ENCODE measurements around the gene SLC29A3.
"Not testable (repeated sequence)": the region's sequence is repeated elsewhere in the genome, so short reads cannot be mapped to it uniquely, and the experiment has no call there.

The SLC29A3 gene

DNA sequence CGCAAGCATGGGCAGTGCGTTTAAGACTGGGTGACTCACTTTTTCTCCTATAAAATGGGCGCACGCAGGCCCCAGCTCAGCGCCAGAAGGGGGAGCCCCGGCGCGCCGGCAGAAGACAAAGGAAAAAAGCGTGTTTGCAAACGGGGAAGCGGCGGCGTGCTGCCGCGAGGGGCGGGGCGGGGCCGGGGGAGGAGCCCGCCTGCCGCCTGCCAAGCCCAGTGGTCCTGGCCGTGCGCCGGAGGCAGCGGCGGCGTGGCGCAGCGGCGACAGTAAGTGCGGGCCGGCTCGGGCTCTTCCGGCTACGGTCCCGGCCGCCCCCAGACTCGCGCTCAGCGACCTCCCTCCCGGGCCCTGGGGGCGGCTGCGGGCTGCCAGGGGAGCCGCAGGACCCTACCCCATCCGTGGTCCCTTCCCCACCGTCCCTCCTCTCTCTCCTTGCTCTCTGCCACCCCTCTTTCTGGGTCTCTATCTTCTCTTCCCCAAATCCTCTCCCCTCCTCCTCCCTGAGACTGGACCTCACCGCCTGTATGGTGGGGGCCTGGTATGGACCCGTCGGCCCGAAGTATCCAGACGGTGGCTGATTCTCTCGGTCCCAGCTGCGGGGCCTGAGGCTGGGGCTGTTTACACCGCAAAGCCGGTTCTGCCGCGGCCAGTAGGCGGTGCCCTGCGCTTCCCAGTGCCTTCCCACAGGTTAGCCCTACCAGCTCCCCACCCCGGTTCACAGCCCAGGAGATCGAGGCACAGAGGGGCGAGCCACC is at the start of gene SLC29A3:
Gene SLC29A3, plus strand, starts transcription at position 218 of the 758 bp plus-strand sequence. Its CDS starts 51 bp downstream, at position 269.
- DNase-seq = peak in 56 of 58 donors; percentile 12 to 82 (median 66)

DNA sequence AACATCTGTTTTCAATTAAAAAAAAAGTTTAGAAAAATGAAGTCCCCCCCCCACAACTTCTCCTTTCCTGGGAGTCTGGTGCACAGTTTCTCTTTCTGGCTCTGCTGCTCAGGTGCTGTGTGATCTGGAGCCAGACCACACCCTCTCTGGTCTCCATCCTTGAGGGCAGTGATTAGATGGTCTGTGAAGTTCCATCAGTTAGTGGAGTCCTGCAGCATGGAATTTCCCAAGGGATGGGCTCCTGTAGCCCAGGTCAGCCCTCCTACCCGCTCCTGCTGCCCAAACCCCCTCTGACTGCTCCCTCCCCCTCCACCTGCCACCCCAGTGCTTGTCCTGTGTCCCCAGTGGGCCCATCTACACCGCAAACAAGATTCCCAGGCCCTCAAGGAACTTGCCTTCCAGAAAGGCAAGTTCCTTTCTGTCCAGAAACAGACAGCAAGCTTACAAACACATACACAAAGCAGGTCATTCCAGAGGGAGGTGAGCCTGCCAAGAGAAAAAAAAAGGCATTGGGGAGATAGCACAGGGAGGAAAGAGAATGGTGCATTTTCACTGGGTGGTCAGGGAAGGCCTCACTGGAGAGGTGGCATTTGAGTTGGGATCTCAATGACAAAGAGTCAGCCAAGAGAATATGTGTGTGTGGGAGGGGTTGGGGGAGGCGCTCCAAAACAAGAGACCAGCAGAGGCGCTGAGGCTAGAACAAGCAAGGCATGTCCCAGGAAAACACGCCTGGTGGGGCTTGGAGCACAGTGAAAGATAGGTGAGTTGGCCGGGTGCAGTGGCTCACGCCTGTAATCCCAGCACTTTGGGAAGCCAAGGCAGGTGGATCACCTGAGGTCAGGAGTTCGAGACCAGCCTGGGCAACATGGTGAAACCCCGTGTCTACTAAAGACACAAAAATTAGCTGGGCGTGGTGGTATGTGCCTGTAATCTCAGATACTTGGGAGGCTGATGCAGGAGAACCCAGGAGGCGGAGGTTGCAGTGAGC is 49.5 kb upstream of the SLC29A3 start:
- peak in 1 of 58 donors; percentile 24 for DNase-seq

DNA sequence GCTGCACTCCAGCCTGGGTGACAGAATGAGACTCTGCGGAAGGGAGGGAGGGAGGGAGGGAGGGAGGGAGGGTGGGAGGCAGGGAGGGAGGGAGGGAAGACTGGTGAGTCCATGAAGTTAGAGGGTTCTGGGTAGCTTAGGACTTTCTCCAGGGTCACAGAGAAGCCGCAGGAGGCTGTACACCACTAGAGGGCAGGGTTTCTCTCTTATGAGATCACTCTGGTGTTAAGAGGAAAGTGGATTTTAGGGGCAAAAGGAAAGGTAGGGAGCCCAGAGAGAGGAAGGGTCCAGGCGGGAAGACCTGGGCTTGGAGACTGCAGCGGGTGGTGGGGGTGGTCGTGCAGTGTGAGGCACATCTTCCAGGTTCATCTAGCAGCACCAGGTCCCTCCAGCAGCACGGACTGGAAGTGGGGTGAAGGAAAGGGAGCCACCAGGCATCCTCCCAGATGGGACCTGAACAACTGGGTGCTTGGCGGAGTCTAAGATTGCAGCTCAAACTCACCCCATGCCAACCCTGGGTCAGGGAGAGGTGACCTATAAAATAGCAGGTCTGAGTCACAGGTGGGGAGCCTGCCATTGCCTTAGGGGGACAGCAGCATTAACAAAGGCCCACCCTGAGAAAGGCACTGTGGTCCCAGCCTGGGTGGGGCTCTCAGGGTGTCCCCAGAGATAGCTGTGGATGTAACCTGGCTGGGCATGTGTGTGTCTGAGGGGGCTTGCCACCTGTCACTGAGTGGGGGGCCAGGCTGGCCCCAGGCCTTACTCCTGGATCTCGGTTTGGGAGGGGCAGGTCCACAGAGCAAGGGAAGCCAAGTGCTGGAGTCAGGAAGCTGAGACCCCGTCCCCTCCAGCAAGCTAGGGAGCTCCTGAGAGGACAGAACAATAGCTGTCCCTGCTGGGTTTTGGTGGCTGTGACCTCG is 48.5 kb upstream of the SLC29A3 start:
- peak in 33 of 58 donors; percentile 15 to 66 (median 35) for DNase-seq

DNA sequence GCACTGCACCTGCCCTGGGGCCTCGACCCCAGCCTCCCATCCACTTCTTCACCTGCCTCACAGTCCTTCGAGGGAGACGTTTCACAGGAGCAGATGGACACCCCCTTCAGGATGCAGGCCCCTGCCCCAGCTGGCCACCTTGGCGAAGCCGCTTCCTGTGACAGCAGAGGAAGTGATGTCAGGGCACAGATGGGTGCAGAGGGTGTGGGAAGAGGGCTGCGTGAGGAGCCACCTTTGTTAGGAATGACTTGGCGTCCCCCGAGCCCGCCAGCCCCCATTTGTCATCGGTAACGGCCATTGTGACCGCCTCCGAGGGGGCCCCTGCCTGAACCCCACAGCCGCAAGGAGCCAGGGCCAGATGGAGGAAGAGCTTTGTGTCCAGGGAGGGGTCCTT is 47.4 kb upstream of the SLC29A3 start:
- DNase-seq = no peak

DNA sequence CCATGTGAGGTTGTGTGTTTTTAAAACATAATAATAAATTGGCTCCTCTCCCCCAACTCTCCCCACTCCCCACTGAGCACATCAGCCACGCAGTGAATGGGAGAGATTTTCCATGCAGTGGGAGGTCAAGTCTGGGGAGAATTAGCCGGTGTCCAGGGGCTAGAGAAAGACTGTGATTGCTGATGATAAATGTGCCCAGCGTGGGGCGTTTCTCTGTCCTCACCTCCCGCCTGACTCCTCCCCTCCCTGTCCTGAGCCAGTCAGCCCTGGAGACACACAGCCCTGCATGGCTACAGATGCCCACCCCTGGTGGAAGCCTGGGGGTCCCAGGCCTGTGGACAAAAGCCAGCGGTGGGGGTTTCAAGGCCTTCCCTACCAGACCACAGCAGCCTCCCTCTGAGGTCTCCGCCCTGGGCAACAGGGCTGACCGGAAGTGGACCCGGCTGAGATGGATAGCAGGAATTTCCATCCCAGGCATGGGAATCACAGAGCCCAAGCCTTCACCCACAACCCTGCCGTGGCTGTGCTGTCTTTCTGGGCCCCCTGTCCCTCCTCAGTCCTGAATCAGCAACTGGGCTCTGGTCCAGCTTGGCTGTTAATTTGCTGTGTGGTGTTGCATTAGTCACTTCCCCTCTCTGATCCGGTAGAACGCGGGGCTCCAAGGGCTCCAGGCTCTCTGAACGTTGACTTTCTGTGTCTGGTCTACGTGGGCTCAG is 46.8 kb upstream of the SLC29A3 start:
- peak in 1 of 58 donors; percentile 23 for DNase-seq

DNA sequence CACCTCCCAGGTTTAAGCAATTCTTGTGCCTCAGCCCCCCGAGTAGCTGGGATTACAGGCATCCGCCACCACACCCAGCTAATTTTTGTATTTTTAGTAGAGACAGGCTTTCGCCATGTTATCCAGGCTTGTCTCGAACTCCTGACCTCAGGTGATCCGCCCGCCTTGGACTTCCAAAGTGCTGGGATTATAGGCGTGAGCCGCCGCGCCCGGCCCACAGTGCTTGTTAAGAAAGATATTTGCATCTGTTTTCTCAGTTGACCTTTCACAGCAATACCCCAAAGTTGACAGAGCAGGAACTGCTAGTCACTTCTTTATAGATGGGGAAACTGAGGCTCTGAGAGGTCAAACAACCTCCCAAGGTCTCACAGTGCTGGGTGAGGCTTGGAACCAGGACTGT is 46.1 kb upstream of the SLC29A3 start:
- not testable (repeated sequence) for DNase-seq

DNA sequence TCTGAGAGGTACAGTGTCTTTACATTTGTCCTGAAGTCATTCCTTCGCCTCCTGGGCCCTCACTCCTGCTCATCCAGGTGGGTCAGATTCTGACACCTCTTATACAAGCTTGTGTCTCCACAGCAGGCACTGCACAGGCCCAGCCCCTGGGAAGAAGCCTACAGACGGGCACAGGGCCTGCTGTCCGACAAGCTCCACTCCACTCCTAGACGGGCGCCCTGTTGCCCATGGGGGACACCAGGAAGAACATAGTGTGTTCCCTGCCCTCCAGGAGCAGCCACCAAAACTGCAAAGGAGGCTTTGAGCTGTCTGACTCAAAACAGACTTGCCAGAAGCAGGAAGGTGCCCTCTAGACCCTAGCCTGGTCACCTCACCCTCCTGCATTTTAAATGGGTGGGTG is 45.6 kb upstream of the SLC29A3 start:
- DNase-seq = no peak

DNA sequence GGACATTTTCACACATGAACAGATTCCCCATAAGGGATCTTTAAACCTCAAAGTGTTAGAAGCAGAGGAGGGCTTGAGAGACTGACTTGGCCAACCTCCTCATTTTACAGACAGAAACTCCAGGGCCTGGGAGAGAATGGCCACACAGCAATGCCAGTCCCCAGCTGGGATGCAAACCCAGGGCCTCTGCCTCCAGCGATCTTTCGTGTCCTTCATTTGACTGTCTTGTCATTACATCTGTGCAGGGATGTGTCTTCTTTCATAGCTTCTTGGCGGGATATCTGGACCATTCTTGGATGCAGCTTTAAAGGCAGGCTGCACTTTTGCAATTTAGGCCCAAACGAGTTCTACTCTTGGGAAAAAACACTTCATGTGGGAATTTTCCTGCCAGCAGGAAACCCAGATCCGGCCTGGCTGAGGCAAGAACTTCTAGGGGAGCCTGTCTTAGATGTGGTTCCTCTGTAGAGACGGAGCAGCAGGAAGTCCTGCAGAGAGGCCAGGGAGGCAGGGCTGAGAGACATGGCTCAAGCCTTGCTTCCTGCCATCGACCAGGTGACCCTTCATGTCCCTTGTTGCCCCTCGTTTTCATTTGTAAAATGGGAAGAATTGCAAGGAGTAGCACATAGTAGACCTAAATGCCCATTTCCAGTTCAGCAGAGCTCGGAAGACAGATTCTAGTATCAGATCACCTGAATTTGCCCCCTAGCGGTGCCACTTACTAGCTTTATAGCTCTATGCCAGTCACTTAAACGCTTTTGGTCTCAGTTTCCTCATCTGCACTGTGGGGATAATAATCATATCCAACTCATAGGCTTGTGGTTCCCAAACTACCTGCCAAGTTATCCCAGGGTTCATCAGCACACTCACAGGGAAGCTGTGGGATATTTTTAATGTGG is 43.9 kb upstream of the SLC29A3 start:
- no peak for DNase-seq

DNA sequence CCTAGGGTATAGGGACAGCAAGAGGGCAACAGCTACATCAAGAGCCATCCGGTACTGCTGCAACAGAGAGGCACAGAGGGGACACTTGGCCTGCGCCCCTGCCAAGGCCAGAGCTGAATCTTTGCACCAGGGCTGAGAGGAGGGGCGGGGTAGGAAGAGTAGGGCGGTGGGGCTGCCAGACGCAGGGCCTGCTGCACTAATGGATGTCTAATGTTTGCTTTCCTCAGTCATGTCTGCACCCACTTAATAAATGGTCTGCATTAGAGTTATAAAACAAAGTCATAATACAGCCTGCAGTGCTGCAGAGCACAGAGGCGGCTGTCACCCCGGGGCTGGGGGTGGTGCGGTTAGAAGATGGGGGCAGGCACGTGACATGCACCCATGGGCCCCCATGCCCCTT is 42.2 kb upstream of the SLC29A3 start:
- no peak for DNase-seq

DNA sequence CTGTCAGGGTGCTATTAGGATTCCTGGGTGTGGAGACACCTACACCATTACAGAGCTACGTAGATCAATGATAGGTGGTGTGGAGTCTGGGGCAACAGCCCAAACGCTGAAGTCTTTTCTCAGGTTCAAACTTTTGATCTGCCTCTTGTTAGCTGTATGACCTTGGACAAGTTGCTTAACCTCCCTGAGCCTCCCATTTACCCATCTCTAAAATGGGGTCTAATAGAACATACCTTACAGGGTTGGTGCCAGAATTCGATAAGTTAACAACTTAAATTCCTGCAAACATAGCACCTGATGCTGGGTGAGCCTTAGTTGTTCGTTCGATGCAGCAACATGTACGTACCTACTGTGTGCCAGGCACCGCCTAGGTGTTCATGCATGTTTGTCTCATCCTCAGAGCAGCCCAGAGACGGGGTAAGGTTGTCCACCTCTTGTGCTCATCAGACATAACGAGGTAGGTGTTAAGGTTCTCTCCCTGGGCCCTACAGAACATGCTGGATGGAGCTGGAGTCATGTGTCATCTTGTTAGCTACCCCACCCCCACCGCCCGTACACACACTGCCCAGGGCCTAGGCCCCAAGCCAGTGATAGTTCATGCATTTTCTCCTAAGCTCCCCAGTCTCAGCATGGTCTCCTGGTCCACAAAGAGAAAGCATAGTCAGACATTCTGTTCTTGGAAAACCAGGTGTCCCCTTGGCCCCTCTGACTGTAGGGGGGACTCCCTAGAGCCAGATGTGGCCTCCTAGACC is 41.0 kb upstream of the SLC29A3 start:
- peak in 8 of 58 donors; percentile 14 to 52 (median 40) for DNase-seq

DNA sequence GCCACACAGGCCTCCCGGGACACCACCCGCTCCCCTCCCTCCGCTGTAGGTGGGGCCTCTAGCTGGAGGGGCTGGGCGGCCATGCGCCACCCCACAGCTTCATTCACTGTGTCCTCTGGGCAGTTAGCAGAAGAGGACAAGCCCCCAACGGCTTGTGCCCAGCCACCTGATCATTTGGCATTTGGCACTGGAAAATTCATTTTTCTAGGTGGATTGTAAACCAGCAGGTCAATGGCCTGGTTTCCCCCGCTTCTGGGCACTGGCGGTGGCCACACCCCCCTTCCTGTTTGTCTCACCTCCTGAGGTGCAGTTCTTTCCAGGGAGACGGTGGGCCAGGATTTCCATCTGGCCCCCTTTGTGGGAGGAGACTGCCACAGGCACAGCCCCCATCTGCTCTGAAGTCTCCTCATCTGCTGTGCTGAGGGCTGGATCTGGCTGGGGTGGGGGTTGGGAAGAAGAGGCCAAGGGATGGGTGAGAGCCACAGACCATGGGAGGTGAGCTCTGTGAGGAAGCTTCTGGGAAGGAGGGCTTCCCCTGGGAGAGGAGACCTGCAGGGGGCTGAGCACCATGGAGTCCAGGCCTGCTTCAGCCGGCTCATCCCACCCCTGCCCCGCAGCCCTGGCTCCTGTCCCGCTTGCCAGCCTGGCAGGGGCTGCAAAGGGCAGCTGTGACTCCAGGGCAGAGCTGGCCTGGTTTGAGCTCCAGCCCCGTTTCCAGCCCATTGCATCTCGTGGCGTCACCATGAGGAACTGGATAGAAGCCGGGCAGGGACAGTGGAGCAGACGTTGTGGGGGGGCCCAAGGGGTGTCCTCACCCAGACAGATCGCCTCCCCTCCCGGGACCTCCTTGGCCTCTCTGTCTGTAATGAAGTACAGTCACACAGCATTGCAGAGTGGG is 40.1 kb upstream of the SLC29A3 start:
- DNase-seq = peak in 39 of 58 donors; percentile 14 to 79 (median 50)

DNA sequence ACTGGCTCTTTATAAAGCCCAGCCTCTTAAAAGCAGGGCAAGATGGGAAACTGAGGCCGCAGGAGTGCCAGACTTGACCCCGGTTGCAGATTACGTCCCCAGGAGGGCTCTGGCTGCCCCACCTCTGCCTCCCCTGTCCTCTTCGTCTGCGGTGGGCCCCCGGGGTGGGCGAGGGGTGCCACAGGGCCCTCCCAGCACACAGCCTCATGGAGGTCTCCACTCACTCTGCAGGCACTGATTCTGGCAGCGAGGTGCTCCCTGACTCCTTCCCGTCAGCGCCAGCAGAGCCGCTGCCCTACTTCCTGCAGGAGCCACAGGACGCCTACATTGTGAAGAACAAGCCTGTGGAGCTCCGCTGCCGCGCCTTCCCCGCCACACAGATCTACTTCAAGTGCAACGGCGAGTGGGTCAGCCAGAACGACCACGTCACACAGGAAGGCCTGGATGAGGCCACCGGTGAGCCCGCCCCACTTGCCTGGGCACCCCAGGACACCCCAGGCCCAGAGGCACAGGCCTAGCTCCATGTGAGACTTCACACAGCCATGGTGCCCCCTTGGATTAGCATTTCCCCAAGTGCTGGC is 39.4 kb upstream of the SLC29A3 start:
- peak in 1 of 58 donors; percentile 17 for DNase-seq

DNA sequence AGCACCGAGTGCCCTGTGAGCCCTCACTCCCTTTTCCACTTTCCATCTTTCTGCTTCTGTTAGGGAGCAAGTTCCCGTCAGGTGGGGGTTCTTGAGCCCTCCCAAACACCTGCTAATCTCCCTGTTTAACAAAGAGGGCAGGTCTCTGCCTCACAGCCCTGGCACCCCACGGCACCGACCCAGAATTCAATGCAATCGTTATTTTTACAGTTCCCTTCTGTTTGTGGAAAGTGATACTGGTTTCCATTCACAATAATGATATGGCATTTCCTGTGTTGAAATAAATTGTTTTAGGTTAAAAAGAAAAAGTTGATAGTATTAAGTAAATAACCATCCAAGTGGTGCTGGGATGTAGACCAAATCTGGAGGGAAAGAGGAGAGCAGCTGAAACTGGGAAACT is 38.8 kb upstream of the SLC29A3 start:
- DNase-seq = no peak

DNA sequence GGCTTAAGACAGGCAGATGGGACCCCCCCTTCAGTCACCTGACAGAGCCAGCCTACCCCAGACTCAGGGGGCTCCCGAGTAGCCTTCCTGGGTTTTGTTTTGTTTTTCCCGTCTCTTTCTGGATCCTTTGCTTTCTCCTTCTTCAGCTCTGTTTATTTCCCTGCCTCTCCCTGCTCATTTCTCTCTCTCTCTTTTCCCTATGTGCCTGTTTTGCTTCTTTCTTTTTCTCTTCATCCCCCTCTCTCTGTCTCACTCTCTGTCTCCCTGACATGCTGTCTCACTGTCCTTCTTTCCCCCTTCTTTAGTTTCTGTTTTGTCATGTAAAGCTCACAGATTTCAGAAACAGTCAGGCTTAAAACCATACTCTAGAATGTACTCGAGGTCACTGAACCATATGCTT is 38.2 kb upstream of the SLC29A3 start:
- DNase-seq = no peak

DNA sequence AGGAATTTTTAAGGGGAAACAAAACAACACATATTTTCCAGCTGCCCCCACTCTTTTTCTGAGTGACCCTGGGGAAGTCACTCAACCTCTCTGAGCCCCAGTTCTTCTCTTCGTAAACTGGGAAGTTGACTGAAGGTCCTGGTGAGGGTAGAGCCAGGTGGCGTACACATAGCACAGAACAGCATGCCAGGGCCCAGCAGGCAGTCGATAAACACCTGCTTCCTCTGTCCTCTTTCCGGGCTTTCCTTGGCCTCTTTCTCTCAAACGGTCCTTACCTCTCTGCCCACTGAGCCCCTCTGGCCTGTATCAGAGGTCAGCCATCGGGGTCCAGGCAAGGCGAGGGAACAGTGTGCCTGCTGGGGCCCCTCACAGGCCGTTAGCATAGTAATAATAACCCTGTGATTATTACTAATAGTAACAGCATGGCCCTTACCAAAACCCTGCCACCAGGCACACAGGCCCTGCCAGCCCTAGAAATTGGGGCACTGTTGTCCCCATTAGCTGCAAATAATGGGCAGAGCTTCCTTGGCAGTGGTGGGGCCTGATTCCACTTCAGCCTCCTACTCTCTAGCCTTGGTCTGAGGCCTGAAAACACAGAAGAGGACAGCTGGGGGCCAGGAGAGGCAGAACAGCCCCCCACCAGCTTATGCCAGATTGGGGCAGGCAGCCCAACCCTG is 37.3 kb upstream of the SLC29A3 start:
- no peak for DNase-seq

DNA sequence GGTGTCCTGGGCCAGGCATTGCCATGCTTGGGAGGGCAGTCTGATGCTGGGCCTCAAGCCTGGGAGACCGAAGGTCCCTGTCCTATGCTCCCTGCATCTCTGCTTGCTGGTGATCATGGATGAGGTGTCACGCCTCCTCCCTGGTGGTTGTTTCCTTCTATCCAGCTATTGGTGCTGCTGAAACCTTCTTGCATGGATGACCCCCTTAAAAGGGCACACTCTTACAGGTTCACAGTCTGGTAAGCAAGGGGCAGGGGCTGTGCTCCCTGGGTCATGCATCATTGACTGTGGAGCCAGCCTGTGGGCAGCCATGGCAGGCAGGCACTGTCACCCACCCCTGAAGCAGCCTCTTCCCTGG is 36.8 kb upstream of the SLC29A3 start:
- DNase-seq = no peak

All from anterior cingulate cortex (tissue), 58 donors.